ENCODE results near the gene ITGB3. TPM values are rescaled to one million over a fixed set of nuclear protein-coding genes. Genes with fewer than 3 reads are reported as not detected.
"Not testable (repeated sequence)": the region's sequence is repeated elsewhere in the genome, so short reads cannot be mapped to it uniquely, and the experiment has no call there.

Gene ITGB3
- total RNA-seq, 1 donor from 2014 or later: 0.42 TPM

- intact Hi-C loops (cut with micrococcal nuclease): no loop called here
These were observed 9.7 kb upstream of the ITGB3 start for GRCh38 chr17:47243737-47244598.

GRCh38 chr17:47244697-47245096, 8.9 kb upstream of the ITGB3 start:
- intact Hi-C loops (cut with micrococcal nuclease): no loop called here

- intact Hi-C loops (cut with micrococcal nuclease): no loop called here
These were observed 7.5 kb upstream of the ITGB3 start for GRCh38 chr17:47246120-47246519.

- intact Hi-C loops (cut with micrococcal nuclease): no loop called here
These were observed 2.8 kb upstream of the ITGB3 start for GRCh38 chr17:47250855-47251254.

- intact Hi-C loops (cut with micrococcal nuclease): no loop called here
These were observed 2.1 kb upstream of the ITGB3 start for GRCh38 chr17:47251421-47251940.

- intact Hi-C loops (cut with micrococcal nuclease): no loop called here
These were observed 1.4 kb upstream of the ITGB3 start for GRCh38 chr17:47252209-47252608.

GRCh38 chr17:47252766-47253512, 688 bp upstream of the ITGB3 start:
- intact Hi-C loops (cut with micrococcal nuclease): loop anchor here (1.0 kb wide), 2 partner anchors 23 to 64 kb away; partner anchors contain the start of gene CDC27

- intact Hi-C loops (cut with micrococcal nuclease): no loop called here
These were observed 846 bp downstream of the ITGB3 start for GRCh38 chr17:47254403-47254943.

- intact Hi-C loops (cut with micrococcal nuclease): no loop called here
These were observed 4.2 kb downstream of the ITGB3 start for GRCh38 chr17:47257651-47258339.

GRCh38 chr17:47262586-47262985, 9.0 kb downstream of the ITGB3 start:
- intact Hi-C loops (cut with micrococcal nuclease): no loop called here

- intact Hi-C loops (cut with micrococcal nuclease): no loop called here
These were observed 10.5 kb downstream of the ITGB3 start for GRCh38 chr17:47264166-47264565.

GRCh38 chr17:47265983-47266541, 12.4 kb downstream of the ITGB3 start:
- intact Hi-C loops (cut with micrococcal nuclease): no loop called here

- intact Hi-C loops (cut with micrococcal nuclease): no loop called here
These were observed 13.2 kb downstream of the ITGB3 start for GRCh38 chr17:47266782-47267181.

GRCh38 chr17:47267354-47267828, 13.8 kb downstream of the ITGB3 start:
- intact Hi-C loops (cut with micrococcal nuclease): no loop called here

GRCh38 chr17:47268964-47269363, 15.3 kb downstream of the ITGB3 start:
- intact Hi-C loops (cut with micrococcal nuclease): not testable (repeated sequence)

- intact Hi-C loops (cut with micrococcal nuclease): not testable (repeated sequence)
These were observed 16.1 kb downstream of the ITGB3 start for GRCh38 chr17:47269561-47270280.

GRCh38 chr17:47270946-47271705, 17.5 kb downstream of the ITGB3 start:
- intact Hi-C loops (cut with micrococcal nuclease): no loop called here

GRCh38 chr17:47272491-47272890, 18.9 kb downstream of the ITGB3 start:
- intact Hi-C loops (cut with micrococcal nuclease): no loop called here

GRCh38 chr17:47273245-47273644, 19.6 kb downstream of the ITGB3 start:
- intact Hi-C loops (cut with micrococcal nuclease): no loop called here
